CD4-positive, alpha-beta T cell treated with Interleukin-2 at 100 ng/mL for 4 hours (primary cell): ENCODE measurements around the gene EEF2K.
"Not testable (repeated sequence)": the region's sequence is repeated elsewhere in the genome, so short reads cannot be mapped to it uniquely, and the experiment has no call there.

ENCODE experiments used
- DNase-seq: peaks from one replicate; pipeline ENCODE4 v3.0.0-alpha.2; 2020; ENCODE audit warnings: low spot score

Gene EEF2K

GRCh38 chr16:22296225-22297113 lies 90.4 kb downstream of the EEF2K start:
- DNase-seq: no peak

- DNase-seq: peak; percentile 99
These were observed 91.2 kb downstream of the EEF2K start, which contains the start of gene POLR3E for GRCh38 chr16:22297114-22297870. POLR3E (plus strand) TSS chr16:22297409; CDS start chr16:22302969, 5,560 bp downstream.

DNA sequence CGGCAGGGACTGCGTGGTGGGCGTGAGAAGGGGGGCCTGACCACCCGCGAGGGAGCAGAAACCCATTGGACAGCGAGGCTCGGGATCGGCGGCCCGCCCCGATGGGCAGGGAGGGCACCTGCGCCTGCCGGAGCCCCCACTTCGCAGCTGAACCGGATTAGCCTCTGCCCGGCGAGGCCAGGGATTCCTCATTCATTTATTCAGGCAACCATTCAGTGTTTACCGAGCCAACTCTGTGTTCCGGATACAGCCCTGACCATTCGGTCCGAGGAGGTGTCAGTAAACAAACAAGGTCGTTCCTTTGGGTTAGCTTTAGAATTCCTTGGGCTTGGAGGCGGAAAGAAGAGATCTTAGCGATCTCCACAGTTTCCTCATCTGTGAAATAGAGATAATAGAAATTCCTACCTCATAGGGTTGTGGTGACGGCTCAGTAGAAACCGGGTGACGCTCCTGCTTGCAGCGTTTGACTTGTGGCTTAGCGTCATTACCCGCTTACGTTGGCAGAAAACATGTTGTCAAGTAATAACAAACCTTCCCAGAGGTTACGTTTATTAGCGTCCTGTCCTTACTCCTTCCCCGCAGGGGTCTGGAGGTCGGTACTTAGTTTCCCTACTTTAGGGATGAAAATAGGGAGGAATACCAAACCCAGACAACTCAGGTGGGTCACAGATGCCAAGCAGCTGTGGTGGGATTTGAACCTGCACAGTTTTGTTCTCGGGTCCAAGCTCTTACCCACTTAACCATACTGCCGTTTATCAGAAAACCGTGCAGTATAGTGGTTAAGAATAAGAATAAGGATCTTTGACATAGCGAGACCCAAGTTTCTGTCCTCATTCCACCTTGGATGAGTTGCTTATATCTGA lies 92.0 kb downstream of the EEF2K start:
- DNase-seq: peak; percentile 88

DNA sequence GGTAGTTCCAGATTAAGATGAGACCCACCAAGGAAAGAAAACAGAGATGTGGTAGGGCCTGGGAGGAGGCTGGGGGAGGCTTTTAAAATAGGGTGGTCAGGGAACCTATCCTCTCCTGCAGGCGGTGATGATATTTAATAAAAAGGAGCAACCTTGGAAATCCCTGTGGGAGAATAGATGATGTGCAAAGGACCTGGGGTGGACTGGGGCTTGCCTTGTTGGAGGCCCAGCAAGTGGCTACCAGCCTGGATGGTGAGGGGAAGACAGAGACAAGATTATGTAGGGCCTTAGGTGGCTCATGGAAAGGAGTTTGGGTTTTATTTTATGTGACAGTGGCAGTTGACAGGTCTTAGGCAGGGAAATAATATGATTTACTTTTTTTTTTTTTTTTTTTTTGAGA lies 93.0 kb downstream of the EEF2K start:
- no peak for DNase-seq

GRCh38 chr16:22300427-22301071 lies 94.5 kb downstream of the EEF2K start:
- DNase-seq: peak; percentile 51

- not testable (repeated sequence) for DNase-seq
These were observed 95.3 kb downstream of the EEF2K start for GRCh38 chr16:22301423-22301822.

DNA sequence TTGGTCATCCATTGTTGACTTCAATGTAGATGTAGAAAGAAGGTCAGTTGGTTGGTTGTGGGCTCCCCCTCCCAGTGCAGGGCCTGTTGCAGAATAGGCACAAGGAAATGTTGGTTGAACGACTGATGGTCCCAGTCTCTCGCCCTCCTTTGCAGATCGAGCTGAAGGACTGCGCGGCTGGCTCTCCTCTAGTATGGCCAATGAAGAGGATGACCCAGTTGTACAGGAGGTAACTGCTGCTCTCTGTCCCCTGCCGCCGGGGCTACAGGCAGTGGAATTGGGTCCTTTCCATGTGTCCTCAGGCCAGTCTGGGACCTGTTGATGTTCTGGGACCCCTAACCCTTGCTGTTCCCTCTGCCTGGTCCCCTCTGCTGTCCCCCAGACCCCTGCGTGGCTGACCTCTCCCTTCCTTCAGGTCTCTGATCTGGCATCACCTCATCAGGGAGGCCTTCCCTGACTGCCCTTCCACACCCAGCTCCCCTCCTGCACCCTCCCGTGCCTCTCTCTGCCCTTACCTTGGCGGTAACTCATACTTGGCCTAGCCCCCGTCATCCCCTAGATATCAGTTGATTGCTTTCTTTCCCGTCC lies 96.8 kb downstream of the EEF2K start:
- no peak for DNase-seq

DNA sequence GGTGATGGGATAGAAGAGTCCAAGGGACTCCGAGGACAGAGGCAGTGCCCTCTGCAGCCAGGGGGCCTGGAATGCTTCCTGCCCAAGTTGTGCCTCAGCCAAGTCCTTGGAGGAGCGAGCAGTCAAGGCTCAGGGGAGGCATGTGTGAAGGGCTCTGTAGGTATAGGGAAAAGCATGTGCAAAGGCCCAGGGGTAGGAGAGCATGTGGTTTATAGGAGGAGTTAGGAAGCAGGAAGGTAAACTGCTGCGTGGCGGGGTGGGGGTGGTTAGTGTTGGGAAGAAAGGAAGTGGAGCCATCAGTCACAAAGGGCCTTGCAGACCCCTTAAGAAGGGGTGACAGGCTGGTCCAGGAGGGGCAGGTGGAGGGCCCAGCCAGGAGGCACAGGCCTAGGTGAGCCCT lies 98.3 kb downstream of the EEF2K start:
- no peak for DNase-seq

- no peak for DNase-seq
These were observed 100.7 kb downstream of the EEF2K start for GRCh38 chr16:22306788-22307187.

DNA sequence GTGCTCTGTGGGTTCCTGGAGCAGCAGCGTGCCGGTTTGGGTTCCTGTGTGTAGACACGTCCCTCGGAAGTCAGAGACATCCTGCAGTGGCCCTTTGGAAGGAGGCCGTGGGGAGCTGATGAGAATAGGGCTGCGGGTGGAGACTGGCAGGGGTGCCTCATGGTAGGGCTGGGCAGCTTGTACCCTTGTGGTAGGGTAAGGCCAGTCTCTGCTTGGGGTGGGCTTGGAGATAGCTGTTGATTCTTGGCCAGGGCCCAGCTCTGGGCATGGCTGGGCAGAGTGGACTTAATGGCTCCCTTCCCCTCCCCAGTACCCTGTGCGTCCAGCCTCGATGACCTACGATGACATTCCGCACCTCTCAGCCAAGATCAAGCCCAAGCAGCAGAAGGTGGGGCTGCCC lies 101.8 kb downstream of the EEF2K start:
- DNase-seq: no peak

- DNase-seq: no peak
These were observed 102.9 kb downstream of the EEF2K start for GRCh38 chr16:22308824-22309520.

DNA sequence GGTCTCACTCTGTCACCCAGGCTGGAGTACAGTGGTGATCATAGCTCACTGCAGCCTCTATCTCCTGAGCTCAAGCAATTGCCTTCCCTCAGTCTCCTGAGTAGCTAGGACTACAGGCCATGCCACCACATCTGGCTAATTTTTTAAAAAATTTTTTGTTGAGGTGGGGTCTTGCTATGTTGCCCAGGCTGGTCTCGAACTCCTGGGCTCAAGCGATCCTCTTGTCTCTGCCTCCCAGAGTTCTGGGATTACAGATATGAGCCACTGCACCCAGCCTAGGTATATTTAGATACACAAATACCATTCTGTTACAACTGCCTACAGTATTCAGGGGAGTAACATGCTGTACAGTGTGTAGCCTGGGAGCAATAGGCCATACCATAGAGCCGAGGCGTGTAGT lies 105.4 kb downstream of the EEF2K start:
- DNase-seq: no peak

- no peak for DNase-seq
These were observed 107.1 kb downstream of the EEF2K start for GRCh38 chr16:22312897-22313781.

GRCh38 chr16:22313876-22314470 lies 107.9 kb downstream of the EEF2K start:
- no peak for DNase-seq

- no peak for DNase-seq
These were observed 108.9 kb downstream of the EEF2K start for GRCh38 chr16:22314661-22315626.

DNA sequence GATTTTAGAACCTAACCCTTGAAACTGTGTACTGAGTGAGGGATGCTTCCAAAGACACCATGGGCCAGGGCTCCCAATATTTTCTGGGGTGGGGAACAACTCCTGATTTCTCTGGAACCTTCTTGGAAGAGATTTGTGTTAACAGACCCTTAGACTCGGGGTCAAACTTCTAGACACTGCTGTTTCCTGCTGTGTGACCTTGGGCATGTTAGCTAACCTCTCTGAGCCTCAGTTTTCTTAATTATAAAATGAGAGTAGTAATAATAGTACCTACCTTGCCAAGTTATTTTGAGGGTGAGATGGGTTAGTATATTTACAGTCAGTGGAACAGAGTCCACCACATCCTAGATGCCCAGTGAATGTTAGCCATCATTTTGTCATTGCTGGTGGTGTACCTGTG lies 109.9 kb downstream of the EEF2K start:
- no peak for DNase-seq

DNA sequence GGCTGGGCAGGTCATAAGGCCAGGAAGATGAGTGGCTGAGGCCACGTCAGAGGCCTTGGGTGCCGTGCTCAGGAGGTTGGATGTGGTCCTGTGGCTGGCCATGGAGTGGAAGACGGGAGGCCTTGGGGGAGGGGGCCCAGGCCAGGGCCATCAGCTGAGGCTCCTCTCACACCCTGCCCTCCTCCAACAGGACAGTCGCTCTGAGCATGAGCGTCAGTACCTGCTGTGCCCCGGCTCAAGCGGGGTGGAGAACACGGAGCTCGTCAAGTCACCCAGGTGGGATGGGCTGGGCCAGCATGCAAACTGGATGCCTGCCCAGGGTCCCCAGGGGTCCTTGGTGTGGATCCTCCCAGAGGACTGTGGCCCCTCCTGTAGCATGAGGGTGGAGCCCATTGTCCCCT lies 110.3 kb downstream of the EEF2K start:
- DNase-seq: no peak

DNA sequence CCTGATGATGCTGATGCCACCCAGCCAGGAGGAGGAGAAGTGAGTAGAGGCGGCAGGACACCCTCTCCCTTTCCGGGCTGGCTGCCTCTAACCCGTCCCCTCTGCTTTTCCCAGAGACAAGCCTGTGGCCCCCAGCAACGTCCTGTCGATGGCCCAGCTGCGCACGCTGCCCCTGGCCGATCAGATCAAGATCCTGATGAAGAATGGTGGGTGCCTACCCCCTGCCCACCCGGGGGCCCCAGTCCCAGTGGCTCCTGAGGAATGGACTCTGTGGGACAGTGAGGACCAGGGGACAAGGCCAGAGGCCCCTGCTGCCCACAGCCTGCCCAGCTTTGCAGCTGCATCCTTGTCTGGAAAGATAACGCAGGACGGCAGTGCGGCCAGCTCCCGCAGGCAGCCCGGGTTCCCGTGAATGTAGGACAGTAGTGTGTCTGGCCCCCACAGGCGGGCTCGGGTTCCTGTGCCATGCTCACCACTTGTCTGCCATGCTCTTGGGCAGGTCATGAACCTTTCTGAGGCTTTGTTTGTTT lies 111.0 kb downstream of the EEF2K start:
- no peak for DNase-seq
